Measurements from ENCODE around the gene AIF1.

- no peak for TF ChIP-seq CTCF (IDR thresholded peaks at IDR 0.05)
- no peak for TF ChIP-seq EP300 (IDR thresholded peaks at IDR 0.05)
- TF ChIP-seq POLR2AphosphoS5 (IDR thresholded peaks at IDR 0.05) = no peak
- TF ChIP-seq POLR2A (IDR thresholded peaks at IDR 0.05) = no peak
Observed at GRCh38 chr6:31617010-31617409, 2.0 kb downstream of the AIF1 start.
